PC-9 (cell line): ENCODE data around the gene TMEM132D. TPM values are rescaled to one million over a fixed set of nuclear protein-coding genes. Genes with fewer than 3 reads are reported as not detected.

Experiments
- BruUV-seq: library from RNA; stranded (reverse); fragments of 400-500 nt; replicated peaks from 2 replicates; lab custom pipeline; 2021; lab: Mats Ljungman, UMichigan
- CTCF ChIA-PET: fragments of 300-600 bp; sonication (Branson Sonifier 250); formaldehyde crosslinking; loops from one replicate; lab custom pipeline; 2022; ENCODE audit warnings: antibody characterized with exemption; lab: Charles Lee
- POLR2A ChIA-PET: fragments of 300-600 bp; sonication (Branson Sonifier 250); formaldehyde crosslinking; loops from one replicate; lab custom pipeline; 2022; ENCODE audit warnings: antibody characterized with exemption; ENCODE audit not compliant: unreplicated experiment; lab: Charles Lee
- DNase-seq, 2 experiments: peaks; one replicate each; pipeline versions ENCODE4 v3.0.0 to v3.0.0-alpha.2; 2015 to 2022; ENCODE audit warnings: mixed read lengths in 1 of 2
- H2AFZ ChIP-seq: fragments of 200-600 bp; sonication (generic); 2 replicates; pipeline ENCODE4 v1.8.1; 2017; ENCODE audit warnings: antibody characterized with exemption
- H3F3A ChIP-seq: fragments of 200-600 bp; sonication (generic); 2 replicates; pipeline ENCODE4 v1.8.1; 2017; ENCODE audit warnings: antibody characterized with exemption, mild to moderate bottlenecking, low read depth; ENCODE audit not compliant: insufficient read depth
- H3K27ac ChIP-seq: fragments of 200-600 bp; sonication (generic); 2 replicates; pipeline ENCODE4 v1.6.1; 2016; ENCODE audit warnings: mixed run types
- H3K27me3 ChIP-seq: fragments of 200-600 bp; sonication (generic); 2 replicates; pipeline ENCODE4 v1.6.1; 2016; ENCODE audit warnings: low read depth, mixed run types; ENCODE audit not compliant: insufficient read depth
- H3K36me3 ChIP-seq: fragments of 200-600 bp; sonication (generic); 2 replicates; pipeline ENCODE4 v1.6.1; 2016; ENCODE audit warnings: low read depth, mixed run types
- H3K4me1 ChIP-seq: fragments of 200-600 bp; sonication (generic); replicated peaks from 2 replicates; pipeline ENCODE4 v1.6.1; 2016; ENCODE audit warnings: mixed run types; ENCODE audit not compliant: insufficient read depth
- H3K4me2 ChIP-seq: fragments of 200-600 bp; sonication (generic); 2 replicates; pipeline ENCODE4 v1.6.1; 2017; ENCODE audit warnings: mixed run types
- H3K4me3 ChIP-seq: fragments of 200-600 bp; sonication (generic); 2 replicates; pipeline ENCODE4 v1.6.1; 2016; ENCODE audit warnings: mixed run types
- H3K79me2 ChIP-seq: fragments of 200-600 bp; sonication (generic); 2 replicates; pipeline ENCODE4 v1.6.1; 2017; ENCODE audit warnings: low read depth, mixed run types
- H3K9me2 ChIP-seq: fragments of 200-600 bp; sonication (generic); 2 replicates; pipeline ENCODE4 v1.8.1; 2017; ENCODE audit warnings: mild to moderate bottlenecking; ENCODE audit not compliant: insufficient read depth
- H3K9me3 ChIP-seq: fragments of 200-600 bp; sonication (generic); 2 replicates; pipeline ENCODE4 v1.8.1; 2016; ENCODE audit warnings: low read depth; ENCODE audit not compliant: insufficient read depth
- H4K20me1 ChIP-seq: fragments of 200-600 bp; sonication (generic); 2 replicates; pipeline ENCODE4 v1.8.1; 2017; ENCODE audit not compliant: insufficient read depth
- CTCF ChIP-seq: fragments of 200-600 bp; sonication (generic); conservative IDR thresholded peaks from 2 replicates; pipeline ENCODE4 v1.6.1; 2017; ENCODE audit warnings: mixed run types, antibody characterized with exemption, mild to moderate bottlenecking, moderate library complexity
- EZH2 ChIP-seq: fragments of 200-600 bp; sonication (generic); IDR thresholded peaks from 2 replicates; pipeline ENCODE4 v1.8.0; 2017; ENCODE audit warnings: antibody characterized with exemption, low read depth
- intact Hi-C: fragments of 100-400 bp; cut with micrococcal nuclease; formaldehyde crosslinking; loops from one replicate; pipeline ENCODE4 v1.10.0; 2022; ENCODE audit not compliant: unreplicated experiment
- total RNA-seq: library from RNA; stranded (reverse); gene quantifications from 2 replicates; pipeline ENCODE4 v1.2.3, GENCODE V29; 2021

The TMEM132D gene
- total RNA-seq, 1 experiment from 2014 or later, result not detected

- H3K36me3 ChIP-seq, result no peaks in the 10 kb centered on the region
- no peaks in the 10 kb centered on the region for H3K4me1 ChIP-seq
- H3K4me3 ChIP-seq, result no peak overlapping the region
- no peaks in the 10 kb centered on the region for H4K20me1 ChIP-seq
- no peaks in the 10 kb centered on the region for H3F3A ChIP-seq
- H3K9me2 ChIP-seq, result no peaks in the 10 kb centered on the region
- H3K9me3 ChIP-seq, result no peaks in the 10 kb centered on the region
- DNase-seq, result no peak
- ChIA-PET POLR2A (no interaction called here), CTCF (no interaction called here)
- no peaks in the 10 kb centered on the region for H3K79me2 ChIP-seq
- no TSS peak for BruUV-seq
- no peak overlapping the region for H2AFZ ChIP-seq
- no peak for TF ChIP-seq CTCF
- no peak for TF ChIP-seq EZH2
- intact Hi-C loops, result no loop called here
- peaks cover 18% of the 10 kb centered on the region for H3K27me3 ChIP-seq
- H3K4me2 ChIP-seq, result no peak overlapping the region
- H3K27ac ChIP-seq, result no peak overlapping the region
Measured at GRCh38 chr12:129115558-129115957, 788.3 kb downstream of the TMEM132D start.

- ChIA-PET POLR2A (no interaction called here), CTCF (no interaction called here)
- Histone ChIP-seq H2AFZ (no peak overlapping the region), H3K4me3 (no peak overlapping the region), H3K27me3 (peaks cover 27% of the 10 kb centered on the region), H3K27ac (no peak overlapping the region), H3K79me2 (no peaks in the 10 kb centered on the region), H3F3A (no peaks in the 10 kb centered on the region), H3K4me1 (no peaks in the 10 kb centered on the region), H3K9me2 (no peaks in the 10 kb centered on the region), H3K9me3 (no peaks in the 10 kb centered on the region), H3K36me3 (no peaks in the 10 kb centered on the region), H3K4me2 (no peak overlapping the region), H4K20me1 (no peaks in the 10 kb centered on the region)
- intact Hi-C loops, result no loop called here
- TF ChIP-seq EZH2 (no peak), CTCF (no peak)
- no peak for DNase-seq
- BruUV-seq, result no TSS peak
Measured at GRCh38 chr12:129110575-129110974, 793.2 kb downstream of the TMEM132D start.

GRCh38 chr12:129109174-129110001, 794.4 kb downstream of the TMEM132D start:
- BruUV-seq, result no TSS peak
- Histone ChIP-seq H3K4me1 (no peaks in the 10 kb centered on the region), H3K27me3 (peaks cover 27% of the 10 kb centered on the region), H3K9me3 (no peaks in the 10 kb centered on the region), H3K9me2 (no peaks in the 10 kb centered on the region), H3K4me3 (no peak overlapping the region), H3K4me2 (no peak overlapping the region), H3F3A (no peaks in the 10 kb centered on the region), H2AFZ (no peak overlapping the region), H3K27ac (no peak overlapping the region), H4K20me1 (no peaks in the 10 kb centered on the region), H3K79me2 (no peaks in the 10 kb centered on the region), H3K36me3 (no peaks in the 10 kb centered on the region)
- no peak for DNase-seq
- no peak for TF ChIP-seq CTCF
- TF ChIP-seq EZH2, result no peak
- intact Hi-C loops, result no loop called here
- ChIA-PET POLR2A (no interaction called here), CTCF (no interaction called here)
